Activated CD4-positive, alpha-beta T cell treated with anti-CD3 and anti-CD28 coated beads, Interleukin-2, amount 50 U/mL, for 16 hours (primary cell): ENCODE data around the gene TREH.

Source experiments
- DNase-seq: peaks from one replicate; pipeline ENCODE4 v3.0.0-alpha.2; 2020

TREH gene

GRCh38 chr11:118644496-118644895 is 35.0 kb downstream of the TREH start:
- no peak for DNase-seq

- no peak for DNase-seq
These were observed 35.5 kb downstream of the TREH start for GRCh38 chr11:118643995-118644345.

GRCh38 chr11:118643142-118643994 is 36.1 kb downstream of the TREH start:
- no peak for DNase-seq

- no peak for DNase-seq
These were observed 37.9 kb downstream of the TREH start for GRCh38 chr11:118641397-118642019.

GRCh38 chr11:118640332-118641154 is 38.9 kb downstream of the TREH start:
- DNase-seq, result no peak

GRCh38 chr11:118639899-118640298 is 39.6 kb downstream of the TREH start:
- DNase-seq, result no peak

- DNase-seq, result no peak
These were observed 40.7 kb downstream of the TREH start for GRCh38 chr11:118638726-118639125.

GRCh38 chr11:118636569-118637290 is 42.7 kb downstream of the TREH start:
- DNase-seq, result no peak

GRCh38 chr11:118635642-118636041 is 43.8 kb downstream of the TREH start:
- DNase-seq, result no peak

- no peak for DNase-seq
These were observed 44.2 kb downstream of the TREH start for GRCh38 chr11:118635237-118635591.

- DNase-seq, result no peak
These were observed 44.8 kb downstream of the TREH start for GRCh38 chr11:118634431-118635236.

- DNase-seq, result no peak
These were observed 45.5 kb downstream of the TREH start for GRCh38 chr11:118633979-118634378.

- DNase-seq, result no peak
These were observed 46.1 kb downstream of the TREH start for GRCh38 chr11:118633319-118633690.

- DNase-seq, result no peak
These were observed 46.7 kb downstream of the TREH start for GRCh38 chr11:118632577-118633318.

- no peak for DNase-seq
These were observed 48.1 kb downstream of the TREH start for GRCh38 chr11:118631142-118631909.

GRCh38 chr11:118629761-118630661 is 49.4 kb downstream of the TREH start:
- DNase-seq, result no peak

GRCh38 chr11:118628861-118629549 is 50.4 kb downstream of the TREH start:
- no peak for DNase-seq

- DNase-seq, result no peak
These were observed 51.0 kb downstream of the TREH start for GRCh38 chr11:118628432-118628831.

- no peak for DNase-seq
These were observed 51.4 kb downstream of the TREH start for GRCh38 chr11:118628031-118628430.
